ENCODE measurements around the gene RBMS3. TPM values are rescaled to one million over a fixed set of nuclear protein-coding genes. Genes with fewer than 3 reads are reported as not detected.

RBMS3 gene
- total RNA-seq, 3 donors from 2014 or later = 48.4 to 117 (median 103) TPM

DNA sequence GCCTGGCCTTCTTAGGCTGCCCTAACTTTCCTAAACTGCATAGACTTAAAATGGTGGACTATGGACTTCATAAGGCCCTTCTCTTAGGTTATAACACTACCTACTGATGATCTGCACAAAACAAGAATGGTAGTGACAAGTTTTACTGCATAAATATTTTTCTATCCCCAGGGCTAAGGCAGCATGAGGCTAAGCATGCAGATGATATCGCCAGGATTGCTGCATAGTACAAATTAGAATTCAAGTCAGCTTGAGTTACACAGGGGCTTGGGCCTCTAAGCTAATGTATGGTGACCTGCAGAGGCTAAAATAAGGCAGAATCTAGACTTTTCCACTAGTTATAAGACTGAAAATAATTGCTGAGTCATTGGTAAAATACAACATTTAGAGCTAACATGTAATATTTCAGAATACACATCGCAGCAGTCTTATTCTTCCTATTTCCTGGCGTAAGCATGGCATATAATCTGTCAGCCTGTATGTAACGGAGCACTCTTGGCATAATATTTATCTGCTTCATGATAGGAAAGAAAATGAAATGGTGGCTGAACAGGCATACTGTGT lies 15.3 kb upstream of the RBMS3 start:
- Histone ChIP-seq H3K4me3 (no peak overlapping the region), H3K27ac (no peak overlapping the region), H3K27me3 (no peaks in the 10 kb centered on the region), H3K36me3 (no peaks in the 10 kb centered on the region), H3K9me3 (no peaks in the 10 kb centered on the region), H3K4me1 (no peaks in the 10 kb centered on the region)
- no peak for DNase-seq (ENCODE audit: low spot score in 2 of 2)
- intact Hi-C loops (cut with DNase I; ENCODE audit: low total_unique reads) = no loop called here
- TF ChIP-seq POLR2A (IDR thresholded peaks at IDR 0.05) = no peak
- TF ChIP-seq CTCF (IDR thresholded peaks at IDR 0.05) = no peak
- TF ChIP-seq POLR2AphosphoS5 (IDR thresholded peaks at IDR 0.05) = no peak

GRCh38 chr3:29267226-29267625 lies 13.6 kb upstream of the RBMS3 start:
- Histone ChIP-seq H3K4me1 (no peaks in the 10 kb centered on the region), H3K9me3 (no peaks in the 10 kb centered on the region), H3K36me3 (no peaks in the 10 kb centered on the region), H3K27ac (no peak overlapping the region), H3K4me3 (no peak overlapping the region), H3K27me3 (no peaks in the 10 kb centered on the region)
- intact Hi-C loops (cut with DNase I; ENCODE audit: low total_unique reads) = no loop called here
- no peak for DNase-seq (ENCODE audit: low spot score in 2 of 2)
- no peak for TF ChIP-seq CTCF (IDR thresholded peaks at IDR 0.05)
- no peak for TF ChIP-seq POLR2AphosphoS5 (IDR thresholded peaks at IDR 0.05)
- no peak for TF ChIP-seq POLR2A (IDR thresholded peaks at IDR 0.05)

GRCh38 chr3:29268651-29269050 lies 12.2 kb upstream of the RBMS3 start:
- Histone ChIP-seq H3K4me3 (no peak overlapping the region), H3K27ac (no peak overlapping the region), H3K36me3 (no peaks in the 10 kb centered on the region), H3K9me3 (no peaks in the 10 kb centered on the region), H3K27me3 (no peaks in the 10 kb centered on the region), H3K4me1 (no peaks in the 10 kb centered on the region)
- no peak for DNase-seq (ENCODE audit: low spot score in 2 of 2)
- intact Hi-C loops (cut with DNase I; ENCODE audit: low total_unique reads) = no loop called here
- TF ChIP-seq POLR2AphosphoS5 (IDR thresholded peaks at IDR 0.05) (no peak), POLR2A (IDR thresholded peaks at IDR 0.05) (no peak), CTCF (IDR thresholded peaks at IDR 0.05) (no peak)

DNA sequence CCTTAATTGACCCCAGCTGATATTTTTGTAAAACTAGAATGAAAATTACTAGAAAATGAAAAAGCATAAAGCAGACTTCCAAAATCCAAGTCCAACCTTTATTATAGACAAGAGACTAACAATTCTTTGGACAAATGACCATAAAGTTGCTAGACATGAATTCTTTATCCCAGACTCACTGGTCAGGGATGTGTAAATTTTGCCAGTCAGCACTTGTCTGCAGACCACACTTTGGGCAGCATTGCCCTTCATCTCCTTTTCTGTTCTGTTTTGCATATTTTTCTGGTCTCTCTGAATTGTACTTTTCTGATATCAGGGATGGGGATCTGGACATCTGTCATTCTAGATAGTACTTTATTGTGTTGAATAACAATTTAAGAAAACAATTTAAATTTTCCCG lies 10.1 kb upstream of the RBMS3 start:
- DNase-seq (ENCODE audit: low spot score in 2 of 2) = no peak
- intact Hi-C loops (cut with DNase I; ENCODE audit: low total_unique reads) = no loop called here
- no peaks in the 10 kb centered on the region for H3K36me3 ChIP-seq
- TF ChIP-seq CTCF (IDR thresholded peaks at IDR 0.05) = no peak
- no peak for TF ChIP-seq POLR2A (IDR thresholded peaks at IDR 0.05)
- TF ChIP-seq POLR2AphosphoS5 (IDR thresholded peaks at IDR 0.05) = no peak
- no peaks in the 10 kb centered on the region for H3K4me1 ChIP-seq
- H3K27me3 ChIP-seq = no peaks in the 10 kb centered on the region
- H3K4me3 ChIP-seq = no peak overlapping the region
- no peaks in the 10 kb centered on the region for H3K9me3 ChIP-seq
- no peak overlapping the region for H3K27ac ChIP-seq

GRCh38 chr3:29271475-29271874 lies 9.4 kb upstream of the RBMS3 start:
- no peak for DNase-seq (ENCODE audit: low spot score in 2 of 2)
- no peak for TF ChIP-seq POLR2A (IDR thresholded peaks at IDR 0.05)
- TF ChIP-seq POLR2AphosphoS5 (IDR thresholded peaks at IDR 0.05) = no peak
- no peak for TF ChIP-seq CTCF (IDR thresholded peaks at IDR 0.05)
- Histone ChIP-seq H3K36me3 (no peaks in the 10 kb centered on the region), H3K9me3 (no peaks in the 10 kb centered on the region), H3K27me3 (no peaks in the 10 kb centered on the region), H3K27ac (no peak overlapping the region), H3K4me3 (no peak overlapping the region), H3K4me1 (no peaks in the 10 kb centered on the region)
- intact Hi-C loops (cut with DNase I; ENCODE audit: low total_unique reads) = no loop called here
